H1 (cell line): Measurements from ENCODE around the gene C12orf43. TPM values are rescaled to one million over a fixed set of nuclear protein-coding genes. Genes with fewer than 3 reads are reported as not detected.

Source experiments
- ATF3 ChIP-seq: IDR thresholded peaks from 2 replicates; pipeline ENCODE4 v1.6.1; 2011; ENCODE audit warnings: low read depth, mild to moderate bottlenecking, low read length; ENCODE audit not compliant: insufficient read depth
- CHD1 ChIP-seq: IDR thresholded peaks from 2 replicates; pipeline ENCODE4 v1.6.1; 2012; ENCODE audit warnings: low read depth, low read length, improper control_type of control experiment
- E2F6 ChIP-seq: IDR thresholded peaks from 2 replicates; pipeline ENCODE4 v1.6.1; 2012; ENCODE audit warnings: inconsistent platforms
- POU5F1 ChIP-seq: IDR thresholded peaks from 2 replicates; pipeline ENCODE4 v1.6.1; 2011; ENCODE audit warnings: low read depth, mild to moderate bottlenecking, low read length, moderate library complexity
- SIN3A ChIP-seq, 2 experiments: IDR thresholded peaks in 1 of 2; conservative IDR thresholded peaks in 1 of 2; 2 replicates each; pipeline ENCODE4 v1.6.1; 2011 to 2012; ENCODE audit warnings: low read length in 2 of 2, improper control_type of control experiment in 1 of 2, low read depth in 1 of 2, mild to moderate bottlenecking in 1 of 2
- SIX5 ChIP-seq: IDR thresholded peaks from 2 replicates; pipeline ENCODE4 v1.6.1; 2011; ENCODE audit warnings: mild to moderate bottlenecking, low read depth, low read length
- polyA plus RNA-seq, 7 experiments: library from polyadenylated mRNA; depleted of rRNA in 3 of 7; stranded (reverse) in 5 of 7; unstranded in 2 of 7; fragments of >200 nt in 5 of 7; fragments of 200-250 nt in 2 of 7; gene quantifications; 1 replicate in 5 of 7; 2 replicates in 1 of 7; 4 replicates in 1 of 7; pipeline versions ENCODE4 v1.2.1 to v1.2.3, GENCODE V29; 2011 to 2013; ENCODE audit warnings: missing spikeins in 2 of 7, mixed read lengths in 2 of 7
- total RNA-seq: library from RNA; stranded (reverse); fragmentation: NEBNext Ultra II Directional; extraction: Animal tissue kit (Norgen Biotek cat#: 25700); gene quantifications from 2 replicates; pipeline ENCODE4 v1.2.1, GENCODE V29; 2021

C12orf43 gene
- total and polyA plus RNA-seq, 2 of the 8 experiments (the other 6 are each of a cell fraction or from before 2014, with no cell fraction given): 9.2 to 22.3 TPM

DNA sequence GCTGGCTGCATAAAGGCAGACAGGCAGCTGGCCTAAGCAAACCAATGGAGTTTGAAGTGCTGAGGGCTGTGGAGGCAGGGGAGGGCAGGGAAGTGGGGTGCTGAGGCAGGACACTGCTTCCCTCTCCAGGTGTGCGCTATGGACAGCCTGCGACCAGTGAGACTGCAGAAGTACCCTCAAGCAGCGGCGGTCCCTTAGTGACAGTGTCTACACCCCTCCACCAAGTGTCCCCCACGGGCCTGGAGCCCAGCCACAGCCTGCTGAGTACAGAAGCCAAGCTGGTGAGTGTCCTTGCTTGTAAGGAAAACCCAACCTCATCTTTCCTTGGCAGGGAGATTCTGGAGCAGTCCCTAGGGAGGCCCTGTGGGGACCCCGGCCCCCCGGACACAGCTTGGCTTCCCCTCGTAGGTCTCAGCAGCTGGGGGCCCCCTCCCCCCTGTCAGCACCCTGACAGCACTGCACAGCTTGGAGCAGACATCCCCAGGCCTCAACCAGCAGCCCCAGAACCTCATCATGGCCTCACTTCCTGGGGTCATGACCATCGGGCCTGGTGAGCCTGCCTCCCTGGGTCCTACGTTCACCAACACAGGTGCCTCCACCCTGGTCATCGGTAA, 20.0 kb downstream of the C12orf43 start (continued):
- TF ChIP-seq SIN3A (conservative IDR thresholded peaks at IDR 0.05 in 1 of 2, IDR thresholded peaks at IDR 0.05 in 1 of 2; ENCODE audit: low read depth in 1 of 2, low read length in 2 of 2): no peak
- TF ChIP-seq SIX5: no peak
- no peak for TF ChIP-seq POU5F1
- no peak for TF ChIP-seq E2F6
- no peak for TF ChIP-seq ATF3
- TF ChIP-seq CHD1: no peak
